K562 (cell line): Measurements from ENCODE around the gene CNIH3. TPM values are rescaled to one million over a fixed set of nuclear protein-coding genes. Genes with fewer than 3 reads are reported as not detected.

Source experiments
- ATAC-seq: fragments of 200-7000 bp; cut with Tn5 transposase; 3 replicates; pipeline ENCODE4 v1.9.1; 2020; ENCODE audit warnings: moderate library complexity
- BruUV-seq: library from RNA; stranded (reverse); fragments of 400-500 nt; replicated peaks from 2 replicates; lab custom pipeline; 2021; lab: Mats Ljungman, UMichigan
- CTCF ChIA-PET: fragments of 300-600 bp; formaldehyde crosslinking; extraction: SDS; loops from one replicate; lab custom pipeline; 2021; ENCODE audit warnings: low intra/inter-chr PET ratio; lab: Yijun Ruan, JAX
- POLR2A ChIA-PET: fragments of 300-600, 350-650 bp; sonication (Branson Sonifier 250); formaldehyde crosslinking; extraction: SDS; loops from one replicate; lab custom pipeline; 2021; ENCODE audit warnings: antibody characterized with exemption, inconsistent platforms; lab: Yijun Ruan, JAX
- DNase-seq, 4 experiments: peaks; one replicate each; pipeline versions ENCODE4 v3.0.0 to v3.0.0-alpha.2; 2011 to 2018; ENCODE audit warnings: low spot score in 3 of 4, mixed read lengths in 3 of 4; ENCODE audit errors: extremely low read depth in 1 of 4
- FAIRE-seq: peaks from 2 replicates; lab custom pipeline; 2011; peaks lifted over from hg19 to GRCh38; lab: Jason Lieb, UNC
- H2AFZ ChIP-seq: 2 replicates; pipeline ENCODE4 v1.6.0; 2011; ENCODE audit warnings: low read depth, low read length, control low read depth, inconsistent platforms
- H3K27ac ChIP-seq: fragments of 200-600 bp; 3 replicates; pipeline ENCODE4 v1.8.0; 2011; ENCODE audit warnings: low read depth, mild to moderate bottlenecking, control low read depth, inconsistent platforms, low read length, moderate library complexity, mixed read lengths; ENCODE audit errors: extremely low read depth
- H3K27me3 ChIP-seq, 2 experiments: fragments of 300-600 bp in 1 of 2; 2 replicates in 1 of 2; 3 replicates in 1 of 2; pipeline versions ENCODE4 v1.6.0 to v1.8.0; 2011; ENCODE audit warnings: inconsistent platforms in 2 of 2, low read length in 2 of 2, mild to moderate bottlenecking in 1 of 2, mixed read lengths in 1 of 2, moderate library complexity in 1 of 2; ENCODE audit not compliant: control insufficient read depth in 2 of 2, insufficient read depth in 2 of 2
- H3K36me3 ChIP-seq: fragments of 300-600 bp; 3 replicates; pipeline ENCODE4 v1.8.0; 2011; ENCODE audit warnings: mild to moderate bottlenecking, low read length, inconsistent platforms; ENCODE audit not compliant: control insufficient read depth, insufficient read depth
- H3K4me1 ChIP-seq, 2 experiments: fragments of 200-600 bp in 1 of 2; replicated peaks in 1 of 2; 2 replicates in 1 of 2; 3 replicates in 1 of 2; pipeline versions ENCODE4 v1.5.1 to v1.8.0; 2011; ENCODE audit warnings: inconsistent platforms in 2 of 2, low read length in 2 of 2, mild to moderate bottlenecking in 1 of 2, mixed read lengths in 1 of 2, moderate library complexity in 1 of 2; ENCODE audit not compliant: control insufficient read depth in 2 of 2, insufficient read depth in 2 of 2
- H3K4me2 ChIP-seq: 2 replicates; pipeline ENCODE4 v1.6.1; 2011; ENCODE audit warnings: low read length, control low read depth, inconsistent platforms, mixed read lengths; ENCODE audit not compliant: insufficient read depth
- H3K4me3 ChIP-seq: fragments of 200-600 bp; sonication (generic), shearing (Covaris generic); 2 replicates; pipeline ENCODE4 v1.5.1; 2016; ENCODE audit warnings: control low read depth, inconsistent platforms
- H3K79me2 ChIP-seq: fragments of 200-600 bp; 3 replicates; pipeline ENCODE4 v1.8.0; 2011; ENCODE audit warnings: low read length, inconsistent platforms; ENCODE audit not compliant: control insufficient read depth, insufficient read depth
- H3K9ac ChIP-seq, 2 experiments: 2 replicates each; pipeline versions ENCODE4 v1.6.0 to v1.6.1; 2011; ENCODE audit warnings: low read depth in 2 of 2, low read length in 2 of 2, control low read depth in 1 of 2, inconsistent platforms in 1 of 2, mild to moderate bottlenecking in 1 of 2, mixed read lengths in 1 of 2; ENCODE audit not compliant: insufficient read depth in 1 of 2
- H3K9me1 ChIP-seq: one replicate; pipeline ENCODE4 v1.6.0; 2011; ENCODE audit warnings: inconsistent platforms, mild to moderate bottlenecking, low read length, moderate library complexity; ENCODE audit not compliant: control insufficient read depth, insufficient read depth
- H3K9me3 ChIP-seq: replicated peaks from 2 replicates; pipeline ENCODE4 v1.5.1; 2011; ENCODE audit warnings: low read depth, low read length, inconsistent platforms; ENCODE audit not compliant: control insufficient read depth, insufficient read depth
- H4K20me1 ChIP-seq: replicated peaks from 2 replicates; pipeline ENCODE4 v1.6.1; 2011; ENCODE audit warnings: low read length, inconsistent platforms, mixed read lengths; ENCODE audit not compliant: control insufficient read depth, insufficient read depth
- CSDE1 ChIP-seq, 2 experiments: fragments of 450-650 bp; IDR thresholded peaks; 2 replicates each; pipeline ENCODE4 v1.6.1; 2016; ENCODE audit warnings: mild to moderate bottlenecking in 1 of 2
- HDAC8 ChIP-seq: fragments of 450-650 bp; IDR thresholded peaks from 2 replicates; pipeline ENCODE4 v1.6.1; 2016; ENCODE audit warnings: mild to moderate bottlenecking, missing genetic modification characterization, moderate library complexity, missing compliant biosample characterization
- PCBP2 ChIP-seq: fragments of 200-400 bp; formaldehyde crosslinking; IDR thresholded peaks from 2 replicates; pipeline ENCODE4 v1.6.1; 2018; ENCODE audit warnings: low read length, low read depth, mild to moderate bottlenecking, moderate library complexity; ENCODE audit not compliant: poor library complexity, severe bottlenecking
- POLR2AphosphoS2 ChIP-seq: IDR thresholded peaks from 2 replicates; pipeline ENCODE4 v1.6.1; 2012; ENCODE audit warnings: low read length, improper control_type of control experiment
- STAG1 ChIP-seq: sonication (generic); formaldehyde crosslinking; IDR thresholded peaks from 2 replicates; pipeline ENCODE4 v1.5.0; 2020; ENCODE audit warnings: missing genetic modification reagents, borderline replicate concordance
- ZNF644 ChIP-seq: fragments of 200-800 bp; sonication (Bioruptor generic); IDR thresholded peaks from 2 replicates; pipeline ENCODE4 v1.6.1; 2016; ENCODE audit warnings: low read depth, missing genetic modification characterization, missing compliant biosample characterization
- WGBS: fragments of 100-300 bp; shearing (Covaris generic); methylation state at CpG from one replicate; pipeline ENCODE4 v1.1.6; 2016; ENCODE audit warnings: low coverage, mixed read lengths; ENCODE audit not compliant: insufficient coverage; ENCODE audit errors: missing lambda C conversion rate; 5-methylcytosine and 5-hydroxymethylcytosine counted together
- in situ Hi-C: fragments of 300-500 bp; cut with MboI; formaldehyde crosslinking; loops from 4 replicates; pipeline ENCODE4 v1.15.0; 2018; ENCODE audit warnings: inconsistent platforms, mixed read lengths
- intact Hi-C: fragments of 100-400 bp; cut with micrococcal nuclease; formaldehyde crosslinking; loops from 2 replicates; pipeline ENCODE4 v1.14.2; 2022
- polyA plus RNA-seq, 8 experiments: library from polyadenylated mRNA; depleted of rRNA in 4 of 8; stranded (reverse) in 5 of 8; unstranded in 3 of 8; fragments of >200 nt; fragmentation: Nextera tagmentation in 2 of 8; fragmentation: Illumina TruSeq in 1 of 8; extraction: Ambion mirVana in 2 of 8; extraction: Trizol in 1 of 8; gene quantifications; 2 replicates each; pipeline versions ENCODE4 v1.2.1 to v1.2.3, GENCODE V29; 2011 to 2014; ENCODE audit warnings: inconsistent platforms in 1 of 8, missing spikeins in 1 of 8
- total RNA-seq, 7 experiments: library from RNA; depleted of rRNA in 6 of 7; stranded (reverse); fragments of >200 nt in 6 of 7; fragmentation: Illumina TruSeq in 2 of 7; extraction: Trizol in 2 of 7; gene quantifications; 2 replicates each; pipeline versions ENCODE4 v1.2.1 to v1.2.3, GENCODE V29; 2011 to 2021; ENCODE audit warnings: low replicate concordance in 1 of 7
- TF ChIP-seq, protein P1 (sequence below): sonication (generic); formaldehyde crosslinking; IDR thresholded peaks from 2 replicates; pipeline ENCODE4 v1.8.0; 2022; ENCODE audit warnings: mild to moderate bottlenecking, missing genetic modification reagents
- TF ChIP-seq, protein P2 (sequence below): fragments of 150-350 bp; conservative IDR thresholded peaks from 2 replicates; pipeline ENCODE4 v1.6.1; 2014; ENCODE audit warnings: low read length

Gene CNIH3
- total and polyA plus RNA-seq, 9 of the 15 experiments (the other 6 are each of a cell fraction or from before 2014, with no cell fraction given): 0.14 to 1.8 (median 0.79) TPM

DNA sequence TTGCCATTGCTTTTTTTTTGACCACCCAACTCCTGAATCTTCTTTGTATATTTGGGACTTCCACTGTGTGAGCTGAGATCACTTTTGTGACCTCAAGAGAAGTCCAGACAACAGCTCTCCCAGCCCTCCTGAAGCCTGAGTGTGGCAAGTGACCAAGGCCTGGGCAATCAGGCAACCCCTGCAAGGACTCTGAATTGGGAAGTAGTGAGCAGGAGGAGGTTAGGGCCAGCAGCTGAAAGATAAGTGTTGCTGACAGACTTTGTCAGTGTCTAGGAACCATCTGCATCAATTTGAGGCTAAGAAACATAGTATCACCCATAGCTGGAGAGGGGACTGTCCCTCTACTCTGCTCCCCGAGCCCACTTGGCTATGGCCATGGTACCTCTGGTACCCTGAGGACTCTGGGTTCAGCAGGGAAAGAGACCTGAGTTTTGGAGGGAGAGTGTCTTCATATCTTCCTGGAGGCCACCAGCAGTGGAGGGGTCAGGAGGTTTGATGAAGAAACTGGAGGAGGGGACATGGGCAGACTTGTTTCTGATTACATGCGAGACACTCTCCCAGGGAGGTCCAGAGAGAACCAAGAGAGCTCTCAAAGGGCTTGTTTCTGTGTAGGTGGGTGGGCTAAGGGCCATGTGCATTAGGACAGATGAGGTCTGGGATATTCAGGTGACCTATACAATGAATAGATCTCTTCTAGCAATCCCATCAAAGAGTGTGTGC is 166.3 kb downstream of the CNIH3 start:
- Histone ChIP-seq H3K9ac (no peak overlapping the region), H3K4me1 (no peaks in the 10 kb centered on the region), H3K9me3 (no peaks in the 10 kb centered on the region), H3K36me3 (no peaks in the 10 kb centered on the region), H3K79me2 (no peaks in the 10 kb centered on the region), H3K4me3 (no peak overlapping the region), H4K20me1 (no peaks in the 10 kb centered on the region), H3K4me2 (no peak overlapping the region), H3K27ac (no peak overlapping the region), H3K27me3 (peaks cover 0 to 2% of the 10 kb centered on the region in 2 experiments; a peak in 1 of 5 replicates), H2AFZ (no peak overlapping the region)
- ChIA-PET POLR2A (interaction anchor here (1.1 kb wide), 1 partner anchor 14 kb away, joined by 3 read pairs; no protein-coding TSS in a partner anchor), CTCF (no interaction called here)
- BruUV-seq: no TSS peak
- no peak for ATAC-seq
- TF ChIP-seq CSDE1 (IDR thresholded peaks at IDR 0.05) (no peak), POLR2AphosphoS2 (no peak), ZNF644 (tag) (no peak), HDAC8 (tag) (no peak), PCBP2 (no peak), STAG1 (CRISPR knock-in tag) (no peak)
- TF ChIP-seq, protein P1, sequence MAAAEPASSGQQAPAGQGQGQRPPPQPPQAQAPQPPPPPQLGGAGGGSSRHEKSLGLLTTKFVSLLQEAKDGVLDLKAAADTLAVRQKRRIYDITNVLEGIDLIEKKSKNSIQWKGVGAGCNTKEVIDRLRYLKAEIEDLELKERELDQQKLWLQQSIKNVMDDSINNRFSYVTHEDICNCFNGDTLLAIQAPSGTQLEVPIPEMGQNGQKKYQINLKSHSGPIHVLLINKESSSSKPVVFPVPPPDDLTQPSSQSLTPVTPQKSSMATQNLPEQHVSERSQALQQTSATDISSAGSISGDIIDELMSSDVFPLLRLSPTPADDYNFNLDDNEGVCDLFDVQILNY (CRISPR knock-in tag): no peak
- TF ChIP-seq, protein P2, sequence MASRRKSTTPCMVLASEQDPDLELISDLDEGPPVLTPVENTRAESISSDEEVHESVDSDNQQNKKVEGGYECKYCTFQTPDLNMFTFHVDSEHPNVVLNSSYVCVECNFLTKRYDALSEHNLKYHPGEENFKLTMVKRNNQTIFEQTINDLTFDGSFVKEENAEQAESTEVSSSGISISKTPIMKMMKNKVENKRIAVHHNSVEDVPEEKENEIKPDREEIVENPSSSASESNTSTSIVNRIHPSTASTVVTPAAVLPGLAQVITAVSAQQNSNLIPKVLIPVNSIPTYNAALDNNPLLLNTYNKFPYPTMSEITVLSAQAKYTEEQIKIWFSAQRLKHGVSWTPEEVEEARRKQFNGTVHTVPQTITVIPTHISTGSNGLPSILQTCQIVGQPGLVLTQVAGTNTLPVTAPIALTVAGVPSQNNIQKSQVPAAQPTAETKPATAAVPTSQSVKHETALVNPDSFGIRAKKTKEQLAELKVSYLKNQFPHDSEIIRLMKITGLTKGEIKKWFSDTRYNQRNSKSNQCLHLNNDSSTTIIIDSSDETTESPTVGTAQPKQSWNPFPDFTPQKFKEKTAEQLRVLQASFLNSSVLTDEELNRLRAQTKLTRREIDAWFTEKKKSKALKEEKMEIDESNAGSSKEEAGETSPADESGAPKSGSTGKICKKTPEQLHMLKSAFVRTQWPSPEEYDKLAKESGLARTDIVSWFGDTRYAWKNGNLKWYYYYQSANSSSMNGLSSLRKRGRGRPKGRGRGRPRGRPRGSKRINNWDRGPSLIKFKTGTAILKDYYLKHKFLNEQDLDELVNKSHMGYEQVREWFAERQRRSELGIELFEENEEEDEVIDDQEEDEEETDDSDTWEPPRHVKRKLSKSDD: no peak
- TF ChIP-seq, all 486 proteins: peak for 0
- intact Hi-C loops: no loop called here
- in situ Hi-C loops: no loop called here
- FAIRE-seq (no peak), DNase-seq (no peak)
- H3K9me1 ChIP-seq: no peaks in the 10 kb centered on the region
- WGBS: 0% methylated on average over 2 of the region's 2 CpGs
